Chondrocyte (in vitro differentiated cells): Measurements from ENCODE around the gene ICA1. TPM values are rescaled to one million over a fixed set of nuclear protein-coding genes. Genes with fewer than 3 reads are reported as not detected.

Experiments used
- DNase-seq: peaks from one replicate; pipeline ENCODE4 v3.0.0; 2021; ENCODE audit warnings: mixed read lengths, low spot score
- H3K27ac Mint-ChIP-seq: one replicate; pipeline ENCODE4 v1.8.0; 2021; ENCODE audit warnings: mild to moderate bottlenecking, moderate library complexity, mixed read lengths; ENCODE audit not compliant: unreplicated experiment
- H3K27me3 Mint-ChIP-seq: 2 replicates; pipeline ENCODE4 v1.8.0; 2021; ENCODE audit warnings: low read depth, mixed read lengths
- H3K36me3 Mint-ChIP-seq: 2 replicates; pipeline ENCODE4 v1.8.0; 2021; ENCODE audit warnings: low read depth, mixed read lengths
- H3K4me1 Mint-ChIP-seq: 2 replicates; pipeline ENCODE4 v1.8.0; 2021; ENCODE audit warnings: low read depth, mild to moderate bottlenecking, mixed read lengths
- H3K4me3 Mint-ChIP-seq: one replicate; pipeline ENCODE4 v1.8.0; 2021; ENCODE audit warnings: mild to moderate bottlenecking, moderate library complexity, mixed read lengths; ENCODE audit not compliant: unreplicated experiment
- H3K9me3 Mint-ChIP-seq: 2 replicates; pipeline ENCODE4 v1.8.0; 2021; ENCODE audit warnings: low read depth, mixed read lengths
- CTCF ChIP-seq: fragments of 200-600 bp; sonication (generic); IDR thresholded peaks from 2 replicates; pipeline ENCODE4 v1.5.0; 2021; ENCODE audit warnings: antibody characterized with exemption, mild to moderate bottlenecking, moderate library complexity
- total RNA-seq: library from RNA; stranded (reverse); gene quantifications from 3 replicates; pipeline ENCODE4 v1.2.1, GENCODE V29; 2021

Gene ICA1
- total RNA-seq, 1 donor from 2014 or later, result 5.0 TPM

GRCh38 chr7:8229927-8230326 is 32.0 kb downstream of the ICA1 start:
- Mint-ChIP-seq H3K4me1 (no peaks in the 10 kb centered on the region), H3K4me3 (no peak overlapping the region), H3K9me3 (no peaks in the 10 kb centered on the region), H3K27ac (no peak overlapping the region), H3K27me3 (peaks cover 5% of the 10 kb centered on the region), H3K36me3 (peaks cover 2% of the 10 kb centered on the region)
- no peak for DNase-seq
- TF ChIP-seq CTCF, result no peak

- Mint-ChIP-seq H3K27me3 (peaks cover 5% of the 10 kb centered on the region), H3K27ac (no peak overlapping the region), H3K4me3 (no peak overlapping the region), H3K9me3 (no peaks in the 10 kb centered on the region), H3K36me3 (peaks cover 2% of the 10 kb centered on the region), H3K4me1 (no peaks in the 10 kb centered on the region)
- TF ChIP-seq CTCF, result no peak
- no peak for DNase-seq
Observed at GRCh38 chr7:8228766-8229674, 32.9 kb downstream of the ICA1 start.

GRCh38 chr7:8228068-8228467 is 33.9 kb downstream of the ICA1 start:
- H3K9me3 Mint-ChIP-seq, result no peaks in the 10 kb centered on the region

GRCh38 chr7:8227261-8227660 is 34.7 kb downstream of the ICA1 start:
- no peak for DNase-seq
- Mint-ChIP-seq H3K4me3 (no peak overlapping the region), H3K27ac (no peak overlapping the region), H3K4me1 (no peaks in the 10 kb centered on the region), H3K36me3 (peaks cover 2% of the 10 kb centered on the region), H3K27me3 (peaks cover 5% of the 10 kb centered on the region), H3K9me3 (no peaks in the 10 kb centered on the region)
- TF ChIP-seq CTCF, result no peak

More at GRCh38 chr7:8228068-8228467, 33.9 kb downstream of the ICA1 start:
- peaks cover 5% of the 10 kb centered on the region for H3K27me3 Mint-ChIP-seq
- TF ChIP-seq CTCF, result no peak
- peaks cover 2% of the 10 kb centered on the region for H3K36me3 Mint-ChIP-seq
- no peaks in the 10 kb centered on the region for H3K4me1 Mint-ChIP-seq
- H3K4me3 Mint-ChIP-seq, result no peak overlapping the region
- H3K27ac Mint-ChIP-seq, result no peak overlapping the region
- DNase-seq, result no peak

GRCh38 chr7:8226501-8226900 is 35.5 kb downstream of the ICA1 start:
- DNase-seq, result no peak
- no peaks in the 10 kb centered on the region for H3K9me3 Mint-ChIP-seq
- H3K27me3 Mint-ChIP-seq, result peaks cover 5% of the 10 kb centered on the region
- TF ChIP-seq CTCF, result no peak
- H3K36me3 Mint-ChIP-seq, result peaks cover 2% of the 10 kb centered on the region
- H3K27ac Mint-ChIP-seq, result no peak overlapping the region
- H3K4me1 Mint-ChIP-seq, result no peaks in the 10 kb centered on the region
- no peak overlapping the region for H3K4me3 Mint-ChIP-seq
